CD4-positive, alpha-beta memory T cell (primary cell): ENCODE data around the gene TMEM108. TPM values are rescaled to one million over a fixed set of nuclear protein-coding genes. Genes with fewer than 3 reads are reported as not detected.

Source experiments
- CTCF ChIA-PET: fragments of 350-600 bp; sonication (Branson Sonifier 250); formaldehyde crosslinking; loops from one replicate; lab custom pipeline; 2021; ENCODE audit warnings: inconsistent platforms; ENCODE audit not compliant: partially characterized antibody; lab: Charles Lee
- POLR2A ChIA-PET: fragments of 350-600 bp; sonication (Branson Sonifier 250); formaldehyde crosslinking; loops from one replicate; lab custom pipeline; 2021; ENCODE audit not compliant: partially characterized antibody; lab: Charles Lee
- DNase-seq, 5 donors: peaks; one replicate each; pipeline versions ENCODE4 v3.0.0 to v3.0.0-alpha.2; 2020 to 2022; ENCODE audit warnings: mixed read lengths in 1 of 5
- H3K27ac ChIP-seq: one replicate; pipeline ENCODE4 v1.7.0; 2013; ENCODE audit warnings: low read depth, low read length
- H3K27me3 ChIP-seq: 2 replicates; pipeline ENCODE4 v1.7.0; 2013; ENCODE audit warnings: mild to moderate bottlenecking, low read length, moderate library complexity; ENCODE audit not compliant: insufficient read depth
- H3K36me3 ChIP-seq: 2 replicates; pipeline ENCODE4 v1.7.0; 2013; ENCODE audit warnings: mild to moderate bottlenecking, low read length, moderate library complexity; ENCODE audit not compliant: insufficient read depth
- H3K4me1 ChIP-seq: 2 replicates; pipeline ENCODE4 v1.7.0; 2013; ENCODE audit warnings: mild to moderate bottlenecking, low read length, moderate library complexity; ENCODE audit not compliant: insufficient read depth
- H3K4me3 ChIP-seq, 2 donors: one replicate each; pipeline ENCODE4 v1.7.0; 2013; ENCODE audit warnings: low read length in 2 of 2, mild to moderate bottlenecking in 1 of 2
- H3K9me3 ChIP-seq, 2 donors: one replicate each; pipeline ENCODE4 v1.7.0; 2013; ENCODE audit warnings: low read length in 2 of 2, control low read depth in 1 of 2; ENCODE audit not compliant: control insufficient read depth in 1 of 2
- H3K27ac Mint-ChIP-seq, 7 donors: one replicate each; pipeline ENCODE4 v1.8.0; 2020 to 2021; ENCODE audit warnings: mixed read lengths in 7 of 7, mild to moderate bottlenecking in 6 of 7, inconsistent platforms in 3 of 7, moderate library complexity in 3 of 7
- H3K27me3 Mint-ChIP-seq, 2 donors: one replicate each; pipeline ENCODE4 v1.8.0; 2020 to 2021; ENCODE audit warnings: mixed read lengths in 2 of 2
- H3K36me3 Mint-ChIP-seq, 2 donors: one replicate each; pipeline ENCODE4 v1.8.0; 2020 to 2021; ENCODE audit warnings: mixed read lengths in 2 of 2, inconsistent platforms in 1 of 2, mild to moderate bottlenecking in 1 of 2
- H3K4me1 Mint-ChIP-seq, 4 donors: one replicate each; pipeline ENCODE4 v1.8.0; 2020 to 2021; ENCODE audit warnings: mixed read lengths in 4 of 4, mild to moderate bottlenecking in 1 of 4
- H3K4me3 Mint-ChIP-seq, 8 donors: one replicate each; pipeline ENCODE4 v1.8.0; 2020 to 2021; ENCODE audit warnings: mixed read lengths in 8 of 8, mild to moderate bottlenecking in 7 of 8, moderate library complexity in 6 of 8, inconsistent platforms in 3 of 8
- H3K9me3 Mint-ChIP-seq, 8 donors: one replicate each; pipeline ENCODE4 v1.8.0; 2020 to 2021; ENCODE audit warnings: mixed read lengths in 8 of 8, mild to moderate bottlenecking in 5 of 8, inconsistent platforms in 3 of 8, moderate library complexity in 1 of 8
- intact Hi-C: fragments of 100-400 bp; cut with micrococcal nuclease; formaldehyde crosslinking; loops from one replicate; pipeline ENCODE4 v1.15.1; 2023
- polyA plus RNA-seq, 2 donors: library from polyadenylated mRNA; unstranded; fragments of 300-500 nt; fragmentation: Illumina TruSeq; gene quantifications; one replicate each; pipeline ENCODE4 v1.2.3, GENCODE V29; 2021
- total RNA-seq, 2 experiments: library from RNA; stranded (reverse); gene quantifications; one replicate each; pipeline ENCODE4 v1.2.3, GENCODE V29; 2021

Gene TMEM108
- total and polyA plus RNA-seq, 4 experiments from 2014 or later: not detected

DNA sequence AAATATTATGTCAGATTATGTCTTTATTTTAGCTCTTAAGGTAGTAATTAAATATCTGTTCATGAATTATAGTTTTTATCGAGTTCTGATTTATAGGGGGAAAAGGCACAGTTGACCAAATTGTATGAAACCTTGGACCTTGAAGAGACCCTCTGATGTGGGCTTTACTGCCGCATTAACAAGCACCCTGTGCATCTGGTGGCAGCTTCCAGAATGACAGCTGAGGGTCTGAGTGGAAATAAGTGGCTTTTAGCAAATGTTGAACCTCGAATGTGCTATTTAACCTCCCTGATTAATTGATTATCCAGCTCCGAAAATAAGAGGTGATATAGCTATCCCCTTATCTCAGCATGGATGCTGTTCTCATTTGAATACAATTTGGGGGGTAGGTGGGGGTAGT is 87.0 kb downstream of the TMEM108 start:
- Histone ChIP-seq H3K27me3 (no peaks in the 10 kb centered on the region), H3K4me3 (no peak overlapping the region), H3K9me3 (no peaks in the 10 kb centered on the region), H3K36me3 (no peaks in the 10 kb centered on the region), H3K4me1 (no peaks in the 10 kb centered on the region), H3K27ac (no peak overlapping the region)
- intact Hi-C loops: no loop called here
- no peak for DNase-seq
- no peaks in the 10 kb centered on the region for H3K36me3 Mint-ChIP-seq
- H3K4me3 Mint-ChIP-seq: no peak overlapping the region
- ChIA-PET CTCF (no interaction called here), POLR2A (no interaction called here)
- H3K27ac Mint-ChIP-seq: no peak overlapping the region
- H3K27me3 Mint-ChIP-seq: peaks cover 2 to 5% of the 10 kb centered on the region in 2 donors
- H3K9me3 Mint-ChIP-seq: peaks cover 0 to 2% (median 0%) of the 10 kb centered on the region in 8 donors
- peaks cover 0 to 2% (median 0%) of the 10 kb centered on the region in 4 donors for H3K4me1 Mint-ChIP-seq

DNA sequence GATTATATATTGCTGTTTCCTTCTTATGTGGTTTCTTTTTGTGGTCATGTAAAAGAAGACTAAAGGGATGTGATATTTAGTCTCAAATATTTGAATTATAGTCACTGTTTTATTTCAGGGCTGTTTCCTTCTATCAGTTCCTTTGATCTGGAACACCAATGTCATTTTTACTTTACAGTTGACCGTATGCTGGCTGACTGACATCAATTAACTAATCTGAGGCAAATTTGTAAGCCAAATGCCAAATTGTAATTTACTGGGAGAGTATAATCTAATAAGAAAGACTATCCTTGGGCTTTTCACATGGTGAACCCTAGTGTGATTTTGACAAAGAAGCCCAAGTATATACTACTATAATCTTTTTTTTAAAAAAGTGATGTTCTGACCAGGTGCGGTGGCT is 87.6 kb downstream of the TMEM108 start:
- Mint-ChIP-seq H3K9me3 (peaks cover 0 to 2% (median 0%) of the 10 kb centered on the region in 8 donors), H3K27ac (no peak overlapping the region), H3K36me3 (no peaks in the 10 kb centered on the region), H3K4me3 (no peak overlapping the region), H3K27me3 (peaks cover 2 to 4% of the 10 kb centered on the region in 2 donors), H3K4me1 (peaks cover 0 to 2% (median 0%) of the 10 kb centered on the region in 4 donors)
- Histone ChIP-seq H3K4me3 (no peak overlapping the region), H3K9me3 (no peaks in the 10 kb centered on the region), H3K4me1 (no peaks in the 10 kb centered on the region), H3K27me3 (no peaks in the 10 kb centered on the region), H3K27ac (no peak overlapping the region), H3K36me3 (no peaks in the 10 kb centered on the region)
- POLR2A ChIA-PET: no interaction called here
- CTCF ChIA-PET: no interaction called here
- intact Hi-C loops: no loop called here
- DNase-seq: no peak

GRCh38 chr3:133127381-133127780 is 89.2 kb downstream of the TMEM108 start:
- DNase-seq: no peak
- Histone ChIP-seq H3K27me3 (no peaks in the 10 kb centered on the region), H3K36me3 (no peaks in the 10 kb centered on the region), H3K4me3 (no peak overlapping the region), H3K27ac (no peak overlapping the region), H3K4me1 (no peaks in the 10 kb centered on the region), H3K9me3 (no peaks in the 10 kb centered on the region)
- Mint-ChIP-seq H3K27me3 (peaks cover 0 to 2% of the 10 kb centered on the region in 2 donors), H3K9me3 (peaks cover 0 to 2% (median 0%) of the 10 kb centered on the region in 8 donors), H3K27ac (no peak overlapping the region), H3K36me3 (no peaks in the 10 kb centered on the region), H3K4me3 (no peak overlapping the region), H3K4me1 (peaks cover 0 to 2% (median 0%) of the 10 kb centered on the region in 4 donors)
- ChIA-PET CTCF (no interaction called here), POLR2A (no interaction called here)
- intact Hi-C loops: no loop called here

DNA sequence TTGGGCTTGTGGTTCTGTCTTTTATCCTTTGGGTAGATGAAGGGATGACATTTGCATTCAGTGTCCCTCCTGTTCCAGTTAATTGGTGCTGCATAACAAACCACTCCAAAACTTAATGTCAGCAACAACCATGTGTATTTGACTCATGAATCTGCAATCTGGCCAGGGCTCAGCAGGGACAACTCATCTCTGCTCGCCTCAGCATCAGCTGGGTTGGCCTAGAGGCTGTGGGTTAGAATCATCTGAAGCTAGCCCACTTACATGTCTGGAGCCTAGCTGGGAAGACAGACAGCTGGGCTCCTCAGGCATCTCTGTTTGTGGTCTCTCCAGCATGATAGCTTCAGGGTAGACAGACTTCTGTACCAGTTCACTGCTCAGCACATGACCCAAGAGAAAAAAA is 92.0 kb downstream of the TMEM108 start:
- H3K4me3 Mint-ChIP-seq: no peak overlapping the region
- H3K4me1 ChIP-seq: no peaks in the 10 kb centered on the region
- no peak overlapping the region for H3K4me3 ChIP-seq
- H3K27me3 Mint-ChIP-seq: peaks cover 2 to 3% of the 10 kb centered on the region in 2 donors
- intact Hi-C loops: no loop called here
- POLR2A ChIA-PET: no interaction called here
- H3K27ac ChIP-seq: no peak overlapping the region
- H3K36me3 Mint-ChIP-seq: no peaks in the 10 kb centered on the region
- no peaks in the 10 kb centered on the region for H3K4me1 Mint-ChIP-seq
- no peaks in the 10 kb centered on the region for H3K27me3 ChIP-seq
- no peaks in the 10 kb centered on the region for H3K36me3 ChIP-seq
- CTCF ChIA-PET: no interaction called here
- no peaks in the 10 kb centered on the region for H3K9me3 ChIP-seq
- peaks cover 0 to 2% (median 0%) of the 10 kb centered on the region in 8 donors for H3K9me3 Mint-ChIP-seq
- no peak for DNase-seq
- H3K27ac Mint-ChIP-seq: no peak overlapping the region

DNA sequence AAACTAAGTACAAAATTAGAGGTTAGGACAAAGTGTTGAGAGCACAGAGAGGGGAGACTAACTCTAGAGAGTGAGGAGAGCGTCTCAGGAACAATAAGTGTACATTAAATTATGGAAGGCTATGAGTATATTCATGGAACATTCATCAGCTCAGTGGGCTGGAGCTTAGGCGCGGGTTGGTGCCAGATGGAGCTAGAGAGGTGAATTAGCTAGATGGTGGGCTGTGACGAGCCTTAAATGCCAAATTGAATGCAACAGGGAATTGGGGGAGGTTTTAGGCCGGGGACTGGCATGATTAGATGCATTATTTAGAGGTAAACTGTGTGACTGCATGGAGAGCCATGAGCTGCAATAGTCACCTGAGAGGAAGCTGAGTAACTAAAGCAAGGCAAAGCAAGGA is 97.1 kb downstream of the TMEM108 start:
- H3K9me3 Mint-ChIP-seq: peaks cover 0 to 2% (median 0%) of the 10 kb centered on the region in 8 donors
- H3K4me3 ChIP-seq: no peak overlapping the region
- no peaks in the 10 kb centered on the region for H3K4me1 Mint-ChIP-seq
- H3K4me3 Mint-ChIP-seq: no peak overlapping the region
- H3K27me3 Mint-ChIP-seq: peaks cover 0 to 6% of the 10 kb centered on the region in 2 donors
- H3K27ac ChIP-seq: no peak overlapping the region
- POLR2A ChIA-PET: no interaction called here
- no peaks in the 10 kb centered on the region for H3K36me3 ChIP-seq
- H3K9me3 ChIP-seq: no peaks in the 10 kb centered on the region
- CTCF ChIA-PET: no interaction called here
- H3K27ac Mint-ChIP-seq: no peak overlapping the region
- H3K27me3 ChIP-seq: no peaks in the 10 kb centered on the region
- DNase-seq: no peak
- H3K36me3 Mint-ChIP-seq: no peaks in the 10 kb centered on the region
- H3K4me1 ChIP-seq: no peaks in the 10 kb centered on the region
- intact Hi-C loops: no loop called here

- no peaks in the 10 kb centered on the region for H3K4me1 Mint-ChIP-seq
- no peak overlapping the region for H3K27ac ChIP-seq
- ChIA-PET CTCF (no interaction called here), POLR2A (no interaction called here)
- no peaks in the 10 kb centered on the region for H3K27me3 ChIP-seq
- intact Hi-C loops: no loop called here
- DNase-seq: no peak
- H3K4me3 ChIP-seq: no peak overlapping the region
- H3K27me3 Mint-ChIP-seq: peaks cover 0 to 6% of the 10 kb centered on the region in 2 donors
- no peaks in the 10 kb centered on the region for H3K9me3 ChIP-seq
- H3K27ac Mint-ChIP-seq: no peak overlapping the region
- H3K9me3 Mint-ChIP-seq: peaks cover 0 to 2% (median 0%) of the 10 kb centered on the region in 8 donors
- no peak overlapping the region for H3K4me3 Mint-ChIP-seq
- no peaks in the 10 kb centered on the region for H3K36me3 Mint-ChIP-seq
- H3K36me3 ChIP-seq: no peaks in the 10 kb centered on the region
- H3K4me1 ChIP-seq: no peaks in the 10 kb centered on the region
These were observed 98.2 kb downstream of the TMEM108 start for GRCh38 chr3:133136114-133137041.

- intact Hi-C loops: no loop called here
These were observed 99.1 kb downstream of the TMEM108 start for GRCh38 chr3:133137042-133137996.

More at GRCh38 chr3:133137042-133137996, 99.1 kb downstream of the TMEM108 start:
- Histone ChIP-seq H3K36me3 (no peaks in the 10 kb centered on the region), H3K27ac (no peak overlapping the region), H3K4me1 (no peaks in the 10 kb centered on the region), H3K27me3 (no peaks in the 10 kb centered on the region), H3K4me3 (no peak overlapping the region), H3K9me3 (no peaks in the 10 kb centered on the region)
- no peaks in the 10 kb centered on the region for H3K4me1 Mint-ChIP-seq
- no peak overlapping the region for H3K4me3 Mint-ChIP-seq
- H3K27ac Mint-ChIP-seq: no peak overlapping the region
- ChIA-PET POLR2A (no interaction called here), CTCF (no interaction called here)
- H3K36me3 Mint-ChIP-seq: no peaks in the 10 kb centered on the region
- peaks cover 0 to 2% (median 0%) of the 10 kb centered on the region in 8 donors for H3K9me3 Mint-ChIP-seq
- peaks cover 0 to 6% of the 10 kb centered on the region in 2 donors for H3K27me3 Mint-ChIP-seq
- DNase-seq: no peak
